Ramos (cell line): Measurements from ENCODE around the gene FAM114A1.

ENCODE experiments used
- in situ Hi-C: fragments of 300-500 bp; cut with MboI; formaldehyde crosslinking; loops from one replicate; pipeline ENCODE4 v1.14.3; 2022; ENCODE audit warnings: low sequenced_read_pairs; ENCODE audit not compliant: unreplicated experiment

Gene FAM114A1

DNA sequence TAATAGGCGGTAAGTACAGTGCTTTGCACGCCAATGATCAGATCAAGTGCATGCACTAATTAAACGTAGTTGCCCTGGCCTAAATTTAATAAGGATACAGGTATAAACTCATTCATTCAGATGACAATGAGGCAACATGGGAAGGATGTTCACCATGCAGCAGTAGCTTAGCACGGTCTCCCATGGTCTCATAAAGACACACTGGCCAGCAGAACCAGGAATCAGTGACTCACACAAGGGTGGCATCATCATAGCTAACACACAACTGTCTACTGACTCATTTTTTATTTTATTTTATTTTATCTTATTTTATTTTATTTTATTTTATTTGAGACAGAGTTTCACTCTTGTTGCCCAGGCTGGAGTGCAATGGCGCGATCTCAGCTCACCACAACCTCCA is 121.9 kb downstream of the FAM114A1 start:
- in situ Hi-C loops, result no loop called here

DNA sequence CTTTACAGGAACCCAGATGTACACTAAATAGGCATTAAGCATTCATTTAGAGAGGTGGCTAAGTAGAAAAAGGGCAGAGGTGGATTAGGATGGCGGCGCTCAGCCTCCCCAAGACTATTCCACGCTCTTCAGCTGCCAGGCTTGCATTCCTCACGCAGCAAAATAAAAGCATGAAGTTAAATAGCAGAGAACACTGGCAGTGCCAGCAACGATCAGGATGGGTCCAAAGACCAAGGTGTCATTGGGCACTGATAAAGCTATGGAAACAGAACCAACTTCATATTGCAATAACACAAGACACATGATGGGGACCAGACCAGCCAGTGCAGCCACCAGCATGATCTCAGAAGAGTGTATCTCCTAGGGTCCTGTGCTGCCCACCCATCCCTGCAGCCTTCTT is 122.6 kb downstream of the FAM114A1 start:
- in situ Hi-C loops, result no loop called here

DNA sequence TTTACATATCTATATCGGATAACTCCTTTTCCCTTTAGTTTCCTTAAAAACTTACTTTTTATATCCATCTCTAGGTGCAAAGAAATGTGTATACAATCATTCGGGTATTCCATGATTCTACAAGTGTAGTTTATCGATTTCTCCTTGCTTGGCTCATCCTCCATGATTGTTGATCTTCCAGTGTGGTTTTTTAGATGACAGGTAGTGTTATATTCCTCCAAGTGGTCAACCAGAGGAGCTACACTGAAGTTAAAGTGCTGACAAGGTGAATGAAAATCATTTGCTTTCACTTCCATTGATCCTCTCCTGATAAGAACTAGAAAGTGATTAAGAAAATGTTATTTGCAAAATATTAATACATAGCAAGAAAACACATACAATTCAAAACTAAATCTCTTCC is 126.1 kb downstream of the FAM114A1 start:
- in situ Hi-C loops, result no loop called here

DNA sequence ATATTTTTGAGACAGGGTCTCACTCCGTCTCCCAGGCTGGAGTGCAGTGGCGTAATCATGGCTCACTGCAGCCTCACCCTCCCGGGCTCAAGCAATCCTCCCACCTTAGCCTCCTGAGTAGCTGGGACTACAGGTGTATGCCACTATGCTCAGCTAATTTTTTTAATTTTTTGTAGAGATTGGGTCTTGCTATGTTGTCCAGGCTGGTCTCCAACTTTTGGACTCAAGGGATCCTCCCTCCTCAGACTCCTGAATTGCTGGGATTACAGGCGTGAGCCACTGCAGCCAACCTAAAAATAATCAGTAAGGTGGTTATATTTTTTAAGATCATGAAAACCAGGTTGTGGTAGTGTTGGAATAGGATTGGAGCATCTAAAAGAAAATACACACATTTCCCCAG is 126.5 kb downstream of the FAM114A1 start:
- in situ Hi-C loops, result no loop called here
